Keratinocyte (primary cell): ENCODE data around the gene MAP1LC3C.
"Not testable (repeated sequence)": the region's sequence is repeated elsewhere in the genome, so short reads cannot be mapped to it uniquely, and the experiment has no call there.

Source experiments
- EZH2 ChIP-seq: IDR thresholded peaks from one replicate; pipeline ENCODE4 v1.6.1; 2012; ENCODE audit warnings: inconsistent platforms, mild to moderate bottlenecking, low read length, moderate library complexity
- TF ChIP-seq, protein P1 (sequence below), 3 experiments: IDR thresholded peaks in 1 of 3; conservative IDR thresholded peaks in 1 of 3; optimal IDR thresholded peaks in 1 of 3; 2 replicates in 2 of 3; 3 replicates in 1 of 3; pipeline versions ENCODE3 to v1.5.1; 2011; ENCODE audit warnings: low read length in 3 of 3, mild to moderate bottlenecking in 3 of 3, moderate library complexity in 2 of 3, control low read depth in 1 of 3, inconsistent platforms in 1 of 3; ENCODE audit not compliant: insufficient read depth in 2 of 3; ENCODE audit errors: extremely low read depth in 1 of 3

DNA sequence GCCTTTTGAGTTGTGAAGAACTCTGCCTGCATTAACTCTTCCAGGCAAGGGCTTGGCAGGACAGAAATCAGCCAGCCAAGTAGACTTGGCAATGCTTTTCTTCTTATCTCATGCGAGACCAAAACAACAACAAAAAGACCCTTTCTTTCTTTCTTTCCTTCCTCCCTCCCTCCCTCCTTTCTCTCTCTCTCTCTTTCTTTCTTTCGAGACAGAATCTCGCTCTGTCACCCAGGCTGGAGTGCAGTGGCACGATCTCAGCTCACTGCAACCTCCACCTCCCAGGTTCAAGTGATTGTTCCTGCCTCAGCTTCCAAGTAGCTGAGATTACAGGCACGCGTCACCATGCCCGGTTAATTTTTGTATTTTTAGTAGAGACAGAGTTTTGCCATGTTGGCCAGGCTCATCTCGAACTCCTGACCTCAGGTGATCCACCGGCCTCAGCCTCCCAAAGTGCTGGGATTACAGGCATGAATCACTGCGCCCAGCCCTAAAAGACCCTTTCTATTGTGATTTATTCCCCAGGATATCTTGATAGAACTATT, 10.4 kb downstream of the MAP1LC3C start:
- TF ChIP-seq, protein P1, sequence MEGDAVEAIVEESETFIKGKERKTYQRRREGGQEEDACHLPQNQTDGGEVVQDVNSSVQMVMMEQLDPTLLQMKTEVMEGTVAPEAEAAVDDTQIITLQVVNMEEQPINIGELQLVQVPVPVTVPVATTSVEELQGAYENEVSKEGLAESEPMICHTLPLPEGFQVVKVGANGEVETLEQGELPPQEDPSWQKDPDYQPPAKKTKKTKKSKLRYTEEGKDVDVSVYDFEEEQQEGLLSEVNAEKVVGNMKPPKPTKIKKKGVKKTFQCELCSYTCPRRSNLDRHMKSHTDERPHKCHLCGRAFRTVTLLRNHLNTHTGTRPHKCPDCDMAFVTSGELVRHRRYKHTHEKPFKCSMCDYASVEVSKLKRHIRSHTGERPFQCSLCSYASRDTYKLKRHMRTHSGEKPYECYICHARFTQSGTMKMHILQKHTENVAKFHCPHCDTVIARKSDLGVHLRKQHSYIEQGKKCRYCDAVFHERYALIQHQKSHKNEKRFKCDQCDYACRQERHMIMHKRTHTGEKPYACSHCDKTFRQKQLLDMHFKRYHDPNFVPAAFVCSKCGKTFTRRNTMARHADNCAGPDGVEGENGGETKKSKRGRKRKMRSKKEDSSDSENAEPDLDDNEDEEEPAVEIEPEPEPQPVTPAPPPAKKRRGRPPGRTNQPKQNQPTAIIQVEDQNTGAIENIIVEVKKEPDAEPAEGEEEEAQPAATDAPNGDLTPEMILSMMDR (optimal IDR thresholded peaks at IDR 0.05 in 1 of 3, IDR thresholded peaks at IDR 0.05 in 1 of 3, conservative IDR thresholded peaks at IDR 0.05 in 1 of 3; ENCODE audit: extremely low read depth in 1 of 3, insufficient read depth in 2 of 3, low read length in 3 of 3): not testable (repeated sequence)
- not testable (repeated sequence) for TF ChIP-seq EZH2
